Karpas-422 (cell line): Measurements from ENCODE around the gene WNT2. TPM values are rescaled to one million over a fixed set of nuclear protein-coding genes. Genes with fewer than 3 reads are reported as not detected.
"Not testable (repeated sequence)": the region's sequence is repeated elsewhere in the genome, so short reads cannot be mapped to it uniquely, and the experiment has no call there.

ENCODE experiments used
- DNase-seq: peaks from one replicate; pipeline ENCODE4 v3.0.0-alpha.2; 2015
- H2AFZ ChIP-seq: fragments of 200-600 bp; sonication (generic); 2 replicates; pipeline ENCODE4 v1.6.1; 2014; ENCODE audit warnings: antibody characterized with exemption, low read length, mixed read lengths
- H3K27ac ChIP-seq: fragments of 200-600 bp; sonication (generic); 2 replicates; pipeline ENCODE4 v1.5.1; 2014; ENCODE audit warnings: mild to moderate bottlenecking, low read length, moderate library complexity
- H3K27me3 ChIP-seq: fragments of 200-600 bp; sonication (generic); 2 replicates; pipeline ENCODE4 v1.6.1; 2014; ENCODE audit warnings: low read length, mixed read lengths
- H3K36me3 ChIP-seq: fragments of 200-600 bp; sonication (generic); 2 replicates; pipeline ENCODE4 v1.6.1; 2014; ENCODE audit warnings: low read length, mixed read lengths; ENCODE audit not compliant: insufficient read depth
- H3K4me1 ChIP-seq: fragments of 200-600 bp; sonication (generic); 2 replicates; pipeline ENCODE4 v1.6.1; 2014; ENCODE audit warnings: mild to moderate bottlenecking, low read length, mixed read lengths
- H3K4me2 ChIP-seq: fragments of 200-600 bp; sonication (generic); 2 replicates; pipeline ENCODE4 v1.6.1; 2014; ENCODE audit warnings: low read length, low read depth, mild to moderate bottlenecking; ENCODE audit not compliant: poor library complexity, severe bottlenecking
- H3K4me3 ChIP-seq: fragments of 200-600 bp; sonication (generic); 2 replicates; pipeline ENCODE4 v1.5.1; 2014; ENCODE audit warnings: mild to moderate bottlenecking, antibody characterized with exemption, low read length, mixed read lengths
- H3K79me2 ChIP-seq: fragments of 200-600 bp; sonication (generic); 2 replicates; pipeline ENCODE4 v1.6.1; 2014; ENCODE audit warnings: mild to moderate bottlenecking, low read length, mixed read lengths
- H3K9ac ChIP-seq: fragments of 200-600 bp; sonication (generic); 2 replicates; pipeline ENCODE4 v1.6.0; 2014; ENCODE audit warnings: low read length
- H3K9me2 ChIP-seq: fragments of 200-600 bp; sonication (generic), shearing (Covaris generic); replicated peaks from 2 replicates; pipeline ENCODE4 v1.6.0; 2014; ENCODE audit warnings: mild to moderate bottlenecking, low read length, moderate library complexity; ENCODE audit not compliant: insufficient read depth
- H3K9me3 ChIP-seq: fragments of 300-700, 200-600 bp; sonication (generic); 2 replicates; pipeline ENCODE4 v1.6.1; 2014; ENCODE audit warnings: low read length, mixed read lengths
- H4K20me1 ChIP-seq: fragments of 200-600 bp; sonication (generic); 2 replicates; pipeline ENCODE4 v1.6.1; 2014; ENCODE audit warnings: mild to moderate bottlenecking, antibody characterized with exemption, low read length, low read depth; ENCODE audit not compliant: insufficient read depth
- total RNA-seq: library from RNA; depleted of rRNA; stranded (reverse); fragments of >200 nt; shearing (Covaris generic); gene quantifications from 2 replicates; pipeline ENCODE4 v1.2.3, GENCODE V29; 2014; ENCODE audit warnings: low replicate concordance

The WNT2 gene
- total RNA-seq, 1 experiment from 2014 or later, result not detected

- Histone ChIP-seq H3K27me3 (no peaks in the 10 kb centered on the region), H3K9ac (no peak overlapping the region), H3K36me3 (no peaks in the 10 kb centered on the region)
Observed at GRCh38 chr7:117320523-117320922, 2.3 kb downstream of the WNT2 start.

GRCh38 chr7:117319181-117319580 lies 3.7 kb downstream of the WNT2 start:
- H3K9me2 ChIP-seq, result no peaks in the 10 kb centered on the region
- no peaks in the 10 kb centered on the region for H3K4me1 ChIP-seq
- H3K27me3 ChIP-seq, result no peaks in the 10 kb centered on the region
- H3K36me3 ChIP-seq, result no peaks in the 10 kb centered on the region
- no peaks in the 10 kb centered on the region for H4K20me1 ChIP-seq
- DNase-seq, result no peak
- no peak overlapping the region for H3K9ac ChIP-seq
- H3K4me2 ChIP-seq, result no peak overlapping the region
- H2AFZ ChIP-seq, result no peak overlapping the region
- H3K4me3 ChIP-seq, result no peak overlapping the region
- no peaks in the 10 kb centered on the region for H3K9me3 ChIP-seq
- H3K79me2 ChIP-seq, result no peaks in the 10 kb centered on the region
- no peak overlapping the region for H3K27ac ChIP-seq

More at GRCh38 chr7:117320523-117320922, 2.3 kb downstream of the WNT2 start:
- Histone ChIP-seq H3K27ac (no peak overlapping the region), H4K20me1 (no peaks in the 10 kb centered on the region), H3K4me3 (no peak overlapping the region), H3K4me2 (no peak overlapping the region), H3K79me2 (no peaks in the 10 kb centered on the region), H2AFZ (no peak overlapping the region), H3K9me3 (no peaks in the 10 kb centered on the region), H3K4me1 (no peaks in the 10 kb centered on the region), H3K9me2 (no peaks in the 10 kb centered on the region)
- no peak for DNase-seq

GRCh38 chr7:117313582-117313981 lies 9.3 kb downstream of the WNT2 start:
- Histone ChIP-seq H3K9me3 (no peaks in the 10 kb centered on the region), H3K9ac (no peak overlapping the region), H3K27ac (no peak overlapping the region), H3K27me3 (no peaks in the 10 kb centered on the region), H3K4me3 (no peak overlapping the region), H3K9me2 (no peaks in the 10 kb centered on the region), H3K4me1 (no peaks in the 10 kb centered on the region), H3K36me3 (no peaks in the 10 kb centered on the region), H3K79me2 (no peaks in the 10 kb centered on the region), H2AFZ (no peak overlapping the region), H3K4me2 (no peak overlapping the region), H4K20me1 (no peaks in the 10 kb centered on the region)
- no peak for DNase-seq

GRCh38 chr7:117312593-117313580 lies 10.0 kb downstream of the WNT2 start:
- Histone ChIP-seq H3K4me2 (no peak overlapping the region), H4K20me1 (no peaks in the 10 kb centered on the region), H3K79me2 (no peaks in the 10 kb centered on the region), H3K9me2 (no peaks in the 10 kb centered on the region), H3K4me1 (no peaks in the 10 kb centered on the region), H3K4me3 (no peak overlapping the region), H3K9ac (no peak overlapping the region), H3K9me3 (no peaks in the 10 kb centered on the region), H3K36me3 (no peaks in the 10 kb centered on the region), H3K27ac (no peak overlapping the region), H2AFZ (no peak overlapping the region), H3K27me3 (no peaks in the 10 kb centered on the region)
- DNase-seq, result no peak

GRCh38 chr7:117308891-117309290 lies 14.0 kb downstream of the WNT2 start:
- Histone ChIP-seq H3K9me3 (no peaks in the 10 kb centered on the region), H3K36me3 (no peaks in the 10 kb centered on the region), H3K4me1 (no peaks in the 10 kb centered on the region), H3K79me2 (no peaks in the 10 kb centered on the region), H4K20me1 (no peaks in the 10 kb centered on the region), H2AFZ (no peak overlapping the region), H3K9me2 (no peaks in the 10 kb centered on the region), H3K27ac (no peak overlapping the region), H3K4me3 (no peak overlapping the region), H3K4me2 (no peak overlapping the region), H3K9ac (no peak overlapping the region), H3K27me3 (no peaks in the 10 kb centered on the region)
- DNase-seq, result no peak

- no peaks in the 10 kb centered on the region for H3K9me3 ChIP-seq
- no peaks in the 10 kb centered on the region for H3K27me3 ChIP-seq
- DNase-seq, result no peak
- no peaks in the 10 kb centered on the region for H4K20me1 ChIP-seq
- H2AFZ ChIP-seq, result no peak overlapping the region
- H3K4me3 ChIP-seq, result no peak overlapping the region
- H3K9me2 ChIP-seq, result no peaks in the 10 kb centered on the region
- no peak overlapping the region for H3K9ac ChIP-seq
- H3K4me1 ChIP-seq, result no peaks in the 10 kb centered on the region
- H3K79me2 ChIP-seq, result no peaks in the 10 kb centered on the region
- no peaks in the 10 kb centered on the region for H3K36me3 ChIP-seq
- H3K27ac ChIP-seq, result no peak overlapping the region
- H3K4me2 ChIP-seq, result no peak overlapping the region
Observed at GRCh38 chr7:117302396-117302795, 20.5 kb downstream of the WNT2 start.

- H3K4me2 ChIP-seq, H3K27ac ChIP-seq, DNase-seq, H3K9me3 ChIP-seq, H3K4me3 ChIP-seq, H3K27me3 ChIP-seq, H3K4me1 ChIP-seq, H3K9me2 ChIP-seq, H3K9ac ChIP-seq, H3K79me2 ChIP-seq, H4K20me1 ChIP-seq, H2AFZ ChIP-seq, H3K36me3 ChIP-seq: not testable (repeated sequence)
Observed at GRCh38 chr7:117300506-117300905, 22.4 kb downstream of the WNT2 start.

GRCh38 chr7:117297606-117298005 lies 25.3 kb downstream of the WNT2 start:
- Histone ChIP-seq H3K27ac (no peak overlapping the region), H3K4me1 (no peaks in the 10 kb centered on the region), H3K36me3 (no peaks in the 10 kb centered on the region), H3K79me2 (no peaks in the 10 kb centered on the region), H2AFZ (no peak overlapping the region), H3K27me3 (no peaks in the 10 kb centered on the region), H4K20me1 (no peaks in the 10 kb centered on the region), H3K9me3 (no peaks in the 10 kb centered on the region), H3K4me3 (no peak overlapping the region), H3K9me2 (no peaks in the 10 kb centered on the region), H3K4me2 (no peak overlapping the region), H3K9ac (no peak overlapping the region)
- DNase-seq, result no peak
